ENCODE measurements around the gene TRIM25.

TRIM25 gene

DNA sequence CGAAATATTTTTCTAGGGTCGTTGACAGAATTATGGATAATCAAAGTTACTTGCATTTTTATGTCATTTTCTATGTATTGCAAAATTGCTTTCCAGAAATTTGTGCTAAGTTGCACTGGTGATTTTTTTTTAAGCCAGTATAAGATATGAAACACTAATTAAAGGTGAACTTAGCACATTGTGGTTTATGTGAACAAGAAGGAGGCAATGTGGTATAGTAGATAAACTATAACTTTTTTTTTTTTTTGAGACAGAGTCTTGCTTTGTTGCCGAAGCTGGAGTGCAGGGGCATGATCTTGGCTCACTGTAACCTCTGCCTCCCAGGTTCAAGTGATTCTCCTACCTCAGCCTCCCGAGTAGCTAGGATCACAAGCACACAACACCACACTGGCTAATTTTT lies 66.7 kb downstream of the TRIM25 start:
- ChIA-PET CTCF (interaction anchor here (0.6 kb wide), 1 partner anchor 8 kb away, joined by 3 read pairs; no protein-coding TSS in a partner anchor), POLR2A (ENCODE audit: low non-redundant PET) (no interaction called here)
- TF ChIP-seq CTCF (conservative IDR thresholded peaks at IDR 0.05; ENCODE audit: low read depth): no peak
- H3K27ac ChIP-seq: no peak overlapping the region
- no peak for DNase-seq (ENCODE audit: low spot score)

DNA sequence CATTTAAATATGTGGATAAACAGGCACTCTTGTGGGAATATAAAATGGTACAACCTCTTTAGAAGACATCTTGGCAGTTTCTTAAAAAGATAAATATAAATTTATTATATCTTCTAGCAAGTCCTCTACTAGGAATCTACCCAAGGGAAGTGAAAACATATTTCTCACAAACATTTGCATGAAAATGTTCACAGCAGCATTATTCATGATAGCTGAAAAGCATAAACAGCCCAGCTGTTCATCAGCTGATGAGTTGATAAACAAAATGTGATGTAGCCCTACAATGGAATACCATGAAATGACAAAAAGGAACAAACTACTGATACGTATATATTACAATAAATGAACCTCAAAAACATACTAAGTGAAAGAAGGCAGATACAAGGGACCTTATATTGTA lies 67.9 kb downstream of the TRIM25 start:
- TF ChIP-seq CTCF (conservative IDR thresholded peaks at IDR 0.05; ENCODE audit: low read depth): no peak
- no peak for DNase-seq (ENCODE audit: low spot score)
- CTCF ChIA-PET: no interaction called here
- POLR2A ChIA-PET (ENCODE audit: low non-redundant PET): no interaction called here
- no peak overlapping the region for H3K27ac ChIP-seq

GRCh38 chr17:56842577-56842976 lies 71.3 kb downstream of the TRIM25 start:
- no peak overlapping the region for H3K27ac ChIP-seq

DNA sequence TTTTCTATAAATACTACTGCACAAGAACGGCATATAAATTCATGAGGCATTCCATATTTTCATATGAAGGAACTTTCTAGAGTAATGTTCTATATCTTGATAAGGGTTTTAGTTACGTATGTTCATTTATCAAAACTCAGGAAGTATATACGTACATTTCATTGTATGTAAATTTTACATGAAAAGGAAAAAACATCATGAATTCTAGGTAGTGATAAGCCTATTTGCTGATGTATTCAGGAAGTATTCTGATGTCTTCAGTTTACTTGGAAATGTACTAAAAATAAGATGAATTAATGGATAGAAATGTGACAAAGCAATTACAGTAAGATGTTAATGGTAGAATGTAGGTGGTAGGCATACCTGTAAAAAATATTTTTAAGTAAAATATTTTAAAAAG lies 75.2 kb downstream of the TRIM25 start:
- no peak for TF ChIP-seq CTCF (conservative IDR thresholded peaks at IDR 0.05; ENCODE audit: low read depth)
- DNase-seq (ENCODE audit: low spot score): no peak
- no peak overlapping the region for H3K27ac ChIP-seq
- ChIA-PET POLR2A (ENCODE audit: low non-redundant PET) (no interaction called here), CTCF (interaction anchor here (0.6 kb wide), 1 partner anchor 43 kb away, joined by 3 read pairs; no protein-coding TSS in a partner anchor)

More at GRCh38 chr17:56842577-56842976, 71.3 kb downstream of the TRIM25 start:
- ChIA-PET POLR2A (ENCODE audit: low non-redundant PET) (no interaction called here), CTCF (interaction anchor here (0.6 to 0.9 kb wide), 2 partner anchors 13 to 21 kb away, joined by 3 read pairs; no protein-coding TSS in a partner anchor)
- no peak for TF ChIP-seq CTCF (conservative IDR thresholded peaks at IDR 0.05; ENCODE audit: low read depth)
- DNase-seq (ENCODE audit: low spot score): no peak
